NT2/D1 (cell line): Measurements from ENCODE around the gene GRIN2C.

ENCODE experiments used
- SUZ12 ChIP-seq: IDR thresholded peaks from 2 replicates; pipeline ENCODE4 v1.6.1; 2011; ENCODE audit not compliant: insufficient read length, insufficient read depth; ENCODE audit errors: extremely low read depth
- YY1 ChIP-seq: IDR thresholded peaks from 2 replicates; pipeline ENCODE4 v1.6.1; 2011; ENCODE audit not compliant: insufficient read length, insufficient read depth
- ZNF274 ChIP-seq: IDR thresholded peaks from 2 replicates; pipeline ENCODE4 v1.6.1; 2011; ENCODE audit warnings: mild to moderate bottlenecking, low read depth, low read length

DNA sequence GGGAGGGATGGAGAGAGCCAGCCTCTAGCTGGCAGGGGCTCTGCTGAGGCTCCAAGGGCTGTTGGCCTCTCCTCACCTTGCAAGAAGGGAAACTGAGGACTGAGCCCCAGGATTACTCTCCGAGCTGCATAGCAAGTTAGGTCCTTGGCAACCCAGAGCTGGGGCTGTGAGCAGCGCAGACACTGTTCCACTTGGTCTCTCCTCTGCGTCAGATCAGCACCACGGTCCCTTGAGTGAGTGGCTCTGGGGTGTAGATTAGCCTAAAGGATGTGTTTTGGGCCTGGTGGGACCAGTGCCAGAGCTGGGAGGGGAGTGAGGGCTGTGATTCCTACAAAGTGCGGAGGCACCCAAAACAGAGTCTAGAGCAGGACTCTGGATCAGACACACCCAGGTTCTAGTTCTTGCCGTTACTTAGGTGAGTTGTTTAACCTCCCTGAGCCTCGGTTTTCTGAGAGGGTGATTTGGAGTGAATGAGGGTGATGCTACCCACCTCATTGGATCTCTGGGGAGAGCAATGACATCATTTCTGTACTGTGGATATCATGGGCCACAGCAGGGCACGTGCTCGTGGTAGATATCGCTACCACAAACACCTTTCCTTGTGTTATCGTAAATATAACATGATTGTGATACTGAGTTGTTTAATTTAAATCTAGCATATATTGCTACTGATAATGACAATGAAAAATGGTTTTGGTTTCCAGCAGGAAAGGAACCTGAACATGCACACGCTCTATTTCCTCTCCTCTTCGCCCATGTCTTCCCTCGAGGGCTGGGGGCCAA lies 41.9 kb upstream of the GRIN2C start:
- TF ChIP-seq ZNF274 (no peak), YY1 (no peak), SUZ12 (no peak)
